Natural killer cell treated with Interleukin-12 subunit alpha and Interleukin-12 subunit beta and Interleukin-15 and Interleukin-18, amount 100 ng/mL, for 72 hours (primary cell): ENCODE results near the gene LHX6. TPM values are rescaled to one million over a fixed set of nuclear protein-coding genes. Genes with fewer than 3 reads are reported as not detected.
A peak's percentile ranks its signal among the peaks of the same experiment; 100 is the strongest.

Experiments
- ATAC-seq, 2 donors: fragments of 150-1000 bp; cut with Tn5 transposase in 1 of 2; sonication (Bioruptor Pico), chemical (Tn5 transposase) in 1 of 2; 2 replicates each; pipeline ENCODE4 v1.10.0; 2021
- DNase-seq: peaks from one replicate; pipeline ENCODE4 v3.0.0; 2022; ENCODE audit warnings: low spot score
- H3K27ac Mint-ChIP-seq, 2 donors: 1 replicate in 1 of 2; 2 replicates in 1 of 2; pipeline ENCODE4 v1.8.0; 2022; ENCODE audit warnings: mixed read lengths in 2 of 2, mild to moderate bottlenecking in 1 of 2, moderate library complexity in 1 of 2
- H3K27me3 Mint-ChIP-seq, 2 donors: 1 replicate in 1 of 2; 2 replicates in 1 of 2; pipeline ENCODE4 v1.8.0; 2022; ENCODE audit warnings: mixed read lengths in 2 of 2
- H3K36me3 Mint-ChIP-seq: one replicate; pipeline ENCODE4 v1.8.0; 2022; ENCODE audit warnings: mixed read lengths
- H3K4me1 Mint-ChIP-seq, 2 donors: 1 replicate in 1 of 2; 2 replicates in 1 of 2; pipeline ENCODE4 v1.8.0; 2022; ENCODE audit warnings: low read depth in 2 of 2, mixed read lengths in 2 of 2, mild to moderate bottlenecking in 1 of 2
- H3K4me3 Mint-ChIP-seq: one replicate; pipeline ENCODE4 v1.8.0; 2022; ENCODE audit warnings: mixed read lengths
- H3K9me3 Mint-ChIP-seq: 2 replicates; pipeline ENCODE4 v1.8.0; 2022; ENCODE audit warnings: mixed read lengths
- total RNA-seq, 2 donors: library from RNA; stranded (reverse); gene quantifications; one replicate each; pipeline ENCODE4 v1.2.3, GENCODE V29; 2022

LHX6 gene
- total RNA-seq, 2 donors from 2014 or later = not detected

DNA sequence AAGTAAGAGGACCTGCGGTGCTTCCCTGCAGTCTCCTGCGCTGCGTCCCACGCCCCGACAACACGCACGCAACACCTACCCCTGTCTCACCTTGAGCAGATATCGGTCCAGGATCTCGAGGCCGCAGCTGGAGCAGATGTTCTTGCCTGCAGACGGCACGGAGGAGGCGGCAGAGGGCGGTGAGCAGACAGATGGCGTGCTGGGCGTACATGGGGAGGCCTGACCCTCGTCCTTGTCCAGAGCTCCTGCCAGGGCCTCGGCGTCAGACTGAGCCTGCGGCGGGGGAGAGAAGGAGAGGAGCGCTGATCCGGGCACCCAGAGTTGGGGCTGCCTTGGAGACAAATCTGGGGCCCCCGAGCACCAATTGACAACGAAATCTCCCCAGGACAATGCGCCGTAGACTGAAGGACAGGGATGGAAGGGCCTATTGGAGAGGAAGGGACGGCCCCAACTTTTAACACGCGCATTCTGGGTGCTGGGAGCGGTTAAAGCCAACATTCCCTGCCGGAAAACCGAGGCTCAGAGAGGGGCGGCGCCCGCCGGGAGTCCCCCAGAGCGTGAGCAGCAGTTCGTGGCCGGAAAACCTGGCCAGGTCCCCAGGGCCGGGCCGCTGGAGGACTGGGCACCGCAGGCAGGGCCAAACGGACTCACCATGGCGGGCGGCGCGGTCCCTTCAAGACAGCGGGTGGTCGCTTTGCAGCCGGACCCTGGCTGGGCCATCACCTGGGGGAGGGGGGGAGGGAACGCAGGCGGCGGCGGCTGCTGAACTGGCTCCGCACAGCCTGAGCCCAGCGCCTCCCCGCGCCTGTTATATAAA lies 1.8 kb downstream of the LHX6 start:
- Mint-ChIP-seq H3K27ac (no peak overlapping the region), H3K36me3 (no peaks in the 10 kb centered on the region), H3K4me3 (no peak overlapping the region), H3K27me3 (peaks cover 36 to 40% of the 10 kb centered on the region in 2 donors), H3K9me3 (no peaks in the 10 kb centered on the region), H3K4me1 (no peaks in the 10 kb centered on the region)
- DNase-seq = no peak
- ATAC-seq = no peak

DNA sequence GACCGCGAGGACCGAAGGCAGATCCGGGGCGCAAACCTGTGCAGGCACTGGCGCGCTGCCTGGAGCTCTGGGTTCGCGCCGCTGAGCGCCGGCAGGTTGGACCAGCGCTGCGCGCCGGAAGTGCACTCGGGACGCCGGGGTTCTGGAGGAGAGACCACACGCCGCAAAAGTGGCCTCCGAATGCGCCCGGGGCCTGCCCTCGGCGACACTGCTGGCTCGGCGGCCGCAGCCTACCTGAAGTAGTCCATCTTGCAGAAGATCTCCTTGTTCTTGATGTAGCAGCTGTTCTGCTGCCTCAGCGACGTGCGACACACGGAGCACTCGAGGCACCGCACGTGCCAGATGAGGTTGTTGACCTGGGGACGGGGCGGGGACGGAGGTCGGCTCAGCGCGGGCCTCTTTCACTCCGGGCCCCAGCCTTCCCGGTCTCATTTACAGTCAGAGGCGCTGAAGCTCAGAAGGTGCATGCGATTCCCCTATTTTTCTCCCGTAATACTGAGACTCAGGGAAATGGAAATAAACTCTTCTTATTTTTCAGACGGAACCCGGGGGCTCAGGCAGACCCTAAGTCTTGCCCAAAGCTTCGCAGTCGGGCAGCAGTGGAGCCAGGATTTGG lies 2.5 kb downstream of the LHX6 start:
- Mint-ChIP-seq H3K4me1 (no peaks in the 10 kb centered on the region), H3K27ac (no peak overlapping the region), H3K4me3 (no peak overlapping the region), H3K36me3 (no peaks in the 10 kb centered on the region), H3K9me3 (no peaks in the 10 kb centered on the region), H3K27me3 (peaks cover 38 to 43% of the 10 kb centered on the region in 2 donors)
- ATAC-seq (no peak), DNase-seq (no peak)

DNA sequence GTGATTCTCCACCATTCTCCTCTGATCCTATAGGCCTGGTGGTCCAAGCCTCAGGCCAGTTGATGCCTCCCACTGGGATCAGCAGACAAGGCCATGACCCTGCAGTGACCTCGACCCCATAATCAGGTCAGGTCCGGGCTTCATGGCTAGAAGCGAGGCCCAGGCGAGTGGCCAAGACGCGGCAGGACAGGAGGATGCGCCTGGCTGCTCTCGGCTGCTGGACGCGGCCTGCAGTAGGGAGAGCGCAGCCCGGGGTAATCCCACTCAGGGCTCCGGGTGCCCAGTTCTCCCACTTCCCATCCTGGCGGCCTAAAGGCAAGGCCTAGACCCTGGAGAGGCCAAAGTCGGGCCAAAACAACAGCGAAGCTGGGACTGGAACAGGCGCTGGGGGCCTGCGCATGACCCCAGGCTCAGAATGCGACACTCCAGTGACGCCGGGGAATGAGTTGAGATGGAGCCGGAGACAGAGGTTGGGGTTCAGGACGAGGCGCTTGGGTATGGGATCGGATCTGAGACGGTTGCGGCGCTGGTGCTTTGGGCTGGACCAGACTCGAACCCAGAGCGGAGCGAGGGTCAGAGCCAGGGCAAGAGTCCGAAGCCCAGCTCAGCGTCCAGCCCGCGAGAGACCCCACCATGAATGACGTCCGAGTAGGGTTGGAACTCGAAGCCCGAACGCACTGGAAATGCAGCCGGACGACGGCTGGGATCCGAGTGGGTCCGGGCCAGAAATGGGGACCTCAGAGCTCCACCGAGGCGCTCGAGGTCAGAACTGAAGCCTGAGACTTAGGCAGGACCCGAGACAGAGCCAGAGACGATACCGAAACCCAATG lies 3.2 kb downstream of the LHX6 start:
- Mint-ChIP-seq H3K9me3 (no peaks in the 10 kb centered on the region), H3K4me1 (no peaks in the 10 kb centered on the region), H3K27ac (no peak overlapping the region), H3K4me3 (no peak overlapping the region), H3K36me3 (no peaks in the 10 kb centered on the region), H3K27me3 (peaks cover 39 to 43% of the 10 kb centered on the region in 2 donors)
- no peak for ATAC-seq
- DNase-seq = no peak

DNA sequence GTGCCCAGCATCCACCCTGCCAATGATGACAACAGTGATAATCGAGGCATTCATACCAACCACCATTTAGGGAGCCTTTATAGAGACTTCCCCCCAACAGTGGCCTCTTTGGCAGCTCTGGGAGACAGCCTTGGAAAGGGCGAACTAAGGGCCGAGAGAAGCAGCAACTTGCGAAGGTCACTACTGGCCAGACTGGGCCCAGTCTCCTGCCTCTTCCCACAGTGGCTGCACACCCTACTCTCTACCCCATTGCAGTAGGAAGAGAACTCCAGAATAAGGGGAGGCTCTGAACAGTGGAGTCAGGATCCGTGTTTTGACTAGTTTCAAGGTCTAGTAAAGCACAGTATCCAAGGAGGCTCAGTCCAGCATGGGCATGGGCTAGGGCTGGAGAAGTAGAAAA lies 5.3 kb downstream of the LHX6 start:
- no peak overlapping the region for H3K27ac Mint-ChIP-seq
- peaks cover 50 to 59% of the 10 kb centered on the region in 2 donors for H3K27me3 Mint-ChIP-seq
- peaks cover 10 to 11% of the 10 kb centered on the region in 2 donors for H3K4me1 Mint-ChIP-seq
- H3K9me3 Mint-ChIP-seq = no peaks in the 10 kb centered on the region
- H3K36me3 Mint-ChIP-seq = no peaks in the 10 kb centered on the region
- no peak for ATAC-seq
- H3K4me3 Mint-ChIP-seq = no peak overlapping the region
- DNase-seq = no peak

DNA sequence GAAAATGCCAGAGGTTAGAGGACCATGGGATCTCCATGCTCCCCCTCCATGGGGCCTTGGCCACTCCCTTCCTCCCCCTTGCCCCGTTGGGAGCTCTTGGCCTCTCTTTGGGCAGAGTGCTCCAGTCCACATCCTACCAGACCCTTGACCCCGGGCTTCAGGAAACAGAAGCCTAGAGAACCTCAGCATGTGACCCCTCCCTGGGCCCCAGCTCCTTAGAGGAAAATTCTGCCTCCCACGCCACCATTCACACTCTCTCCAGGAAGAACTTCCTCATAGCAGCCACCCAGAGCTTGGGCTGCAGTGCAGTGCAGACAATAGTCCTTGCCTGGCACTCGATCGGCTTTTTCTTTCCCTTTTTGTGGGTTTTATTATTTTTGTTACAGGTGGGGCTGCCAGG lies 6.0 kb downstream of the LHX6 start:
- Mint-ChIP-seq H3K4me3 (no peak overlapping the region), H3K36me3 (no peaks in the 10 kb centered on the region), H3K9me3 (no peaks in the 10 kb centered on the region), H3K27me3 (peaks cover 56 to 65% of the 10 kb centered on the region in 2 donors), H3K4me1 (peaks cover 16 to 17% of the 10 kb centered on the region in 2 donors), H3K27ac (no peak overlapping the region)
- no peak for ATAC-seq
- no peak for DNase-seq

DNA sequence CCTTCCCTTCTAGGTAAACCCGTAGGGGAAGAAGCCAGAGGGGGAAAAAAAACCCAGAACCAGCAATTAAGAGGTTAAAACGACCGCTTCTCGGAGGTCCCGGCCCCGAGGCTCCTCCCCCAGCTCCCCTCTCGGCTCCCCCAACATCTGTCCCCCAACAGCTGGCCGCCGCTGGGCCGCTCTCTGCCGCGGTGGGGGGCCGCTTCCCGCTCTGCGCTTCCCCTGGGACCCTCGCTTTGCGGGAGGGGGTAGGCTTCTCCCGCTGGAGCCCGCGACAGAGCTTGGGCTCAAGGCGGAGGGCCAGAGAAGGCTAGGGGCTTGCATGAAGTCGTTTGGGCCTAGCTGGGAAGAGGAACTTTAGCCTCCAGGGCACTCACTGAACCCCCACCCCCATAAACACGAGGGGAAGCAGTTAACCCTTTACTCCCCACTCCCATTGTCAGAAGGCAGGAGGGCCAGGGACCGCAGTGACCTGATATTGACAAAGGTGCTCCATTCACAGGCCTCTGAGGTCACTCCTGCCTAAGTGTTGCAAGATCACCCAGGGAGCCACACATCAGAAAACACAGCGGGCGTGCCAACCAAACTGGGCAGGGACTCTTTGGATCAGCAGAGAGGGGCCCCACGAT lies 7.5 kb downstream of the LHX6 start:
- H3K27me3 Mint-ChIP-seq = peaks cover 52 to 61% of the 10 kb centered on the region in 2 donors

DNA sequence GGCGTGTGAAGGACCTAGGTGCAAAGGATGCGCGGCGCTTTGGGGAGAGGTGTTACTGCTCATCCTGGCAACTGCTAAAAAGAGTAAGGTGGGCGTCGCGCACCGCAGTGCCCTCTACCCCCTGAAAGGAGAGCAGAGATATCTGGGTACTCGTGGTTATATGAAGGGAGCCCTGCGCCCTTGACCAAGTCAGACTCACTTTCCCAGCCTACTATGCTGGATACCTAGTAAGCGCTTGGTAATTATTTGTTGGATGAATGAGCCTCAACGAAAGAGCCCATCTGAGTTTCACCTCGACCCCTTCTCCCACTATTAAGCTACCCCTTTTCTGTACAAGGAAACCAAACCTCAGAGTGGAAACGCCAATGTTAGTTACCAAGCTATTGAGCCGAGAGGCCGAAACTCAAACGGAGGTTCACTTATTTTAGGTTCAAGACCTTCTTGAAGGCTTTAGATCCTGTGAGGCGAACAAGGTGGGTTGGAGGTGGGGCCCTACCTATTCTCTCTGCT lies 8.0 kb downstream of the LHX6 start:
- no peaks in the 10 kb centered on the region for H3K9me3 Mint-ChIP-seq
- no peaks in the 10 kb centered on the region for H3K36me3 Mint-ChIP-seq
- ATAC-seq = no peak
- peak; percentile 10 for DNase-seq
- peaks cover 57 to 66% of the 10 kb centered on the region in 2 donors for H3K27me3 Mint-ChIP-seq
- H3K4me3 Mint-ChIP-seq = no peak overlapping the region
- no peak overlapping the region for H3K27ac Mint-ChIP-seq
- peaks cover 16 to 17% of the 10 kb centered on the region in 2 donors for H3K4me1 Mint-ChIP-seq

More for the DNA sequence above, 7.5 kb downstream of the LHX6 start:
- no peaks in the 10 kb centered on the region for H3K36me3 Mint-ChIP-seq
- no peak for DNase-seq
- no peaks in the 10 kb centered on the region for H3K9me3 Mint-ChIP-seq
- no peak overlapping the region for H3K27ac Mint-ChIP-seq
- H3K4me1 Mint-ChIP-seq = peaks cover 16 to 17% of the 10 kb centered on the region in 2 donors
- no peak for ATAC-seq
- no peak overlapping the region for H3K4me3 Mint-ChIP-seq

DNA sequence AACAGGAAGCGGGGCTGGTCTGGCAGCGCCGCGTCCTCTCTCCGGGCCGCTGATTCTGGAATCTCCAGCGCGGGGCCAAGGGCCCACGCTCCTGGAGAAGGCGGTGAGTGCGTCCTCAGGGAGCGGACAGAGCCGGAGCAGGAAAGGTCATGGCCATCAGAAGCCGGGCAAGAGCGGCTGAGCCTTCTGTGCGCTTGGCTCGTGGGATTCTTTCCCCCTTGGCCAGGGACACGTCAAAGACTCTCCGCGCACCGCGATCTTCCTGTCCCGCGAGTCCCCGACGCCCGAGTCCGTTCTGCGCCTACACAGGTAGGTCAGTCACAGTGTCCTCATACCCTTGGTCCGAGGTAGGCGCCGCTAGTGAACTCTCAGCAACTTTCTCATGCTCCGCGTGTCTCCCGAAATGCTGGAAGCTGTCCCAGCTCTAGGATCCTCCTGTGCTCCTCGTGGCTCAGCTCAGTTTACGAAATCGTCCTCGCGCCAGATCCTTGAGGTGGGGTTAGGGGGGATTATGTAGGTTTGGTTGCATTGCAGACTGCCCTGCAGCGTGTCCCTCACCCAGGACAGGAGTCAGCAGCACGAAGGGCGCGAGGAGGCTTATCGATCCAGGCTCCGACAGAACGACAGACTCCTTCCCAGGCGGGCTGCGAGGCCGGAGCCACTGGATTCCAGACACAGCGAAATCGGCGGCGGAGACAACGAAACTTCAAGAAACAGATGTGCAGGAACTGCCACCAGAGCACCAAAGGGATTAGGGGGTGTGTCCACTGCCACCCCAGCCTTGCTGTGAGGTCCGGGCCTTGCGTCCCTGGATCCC lies 8.7 kb downstream of the LHX6 start:
- H3K27me3 Mint-ChIP-seq = peaks cover 64 to 66% of the 10 kb centered on the region in 2 donors
- H3K9me3 Mint-ChIP-seq = no peaks in the 10 kb centered on the region
- no peak overlapping the region for H3K4me3 Mint-ChIP-seq
- ATAC-seq = no peak
- H3K36me3 Mint-ChIP-seq = no peaks in the 10 kb centered on the region
- peak; percentile 41 for DNase-seq
- peaks cover 16 to 17% of the 10 kb centered on the region in 2 donors for H3K4me1 Mint-ChIP-seq
- H3K27ac Mint-ChIP-seq = no peak overlapping the region

DNA sequence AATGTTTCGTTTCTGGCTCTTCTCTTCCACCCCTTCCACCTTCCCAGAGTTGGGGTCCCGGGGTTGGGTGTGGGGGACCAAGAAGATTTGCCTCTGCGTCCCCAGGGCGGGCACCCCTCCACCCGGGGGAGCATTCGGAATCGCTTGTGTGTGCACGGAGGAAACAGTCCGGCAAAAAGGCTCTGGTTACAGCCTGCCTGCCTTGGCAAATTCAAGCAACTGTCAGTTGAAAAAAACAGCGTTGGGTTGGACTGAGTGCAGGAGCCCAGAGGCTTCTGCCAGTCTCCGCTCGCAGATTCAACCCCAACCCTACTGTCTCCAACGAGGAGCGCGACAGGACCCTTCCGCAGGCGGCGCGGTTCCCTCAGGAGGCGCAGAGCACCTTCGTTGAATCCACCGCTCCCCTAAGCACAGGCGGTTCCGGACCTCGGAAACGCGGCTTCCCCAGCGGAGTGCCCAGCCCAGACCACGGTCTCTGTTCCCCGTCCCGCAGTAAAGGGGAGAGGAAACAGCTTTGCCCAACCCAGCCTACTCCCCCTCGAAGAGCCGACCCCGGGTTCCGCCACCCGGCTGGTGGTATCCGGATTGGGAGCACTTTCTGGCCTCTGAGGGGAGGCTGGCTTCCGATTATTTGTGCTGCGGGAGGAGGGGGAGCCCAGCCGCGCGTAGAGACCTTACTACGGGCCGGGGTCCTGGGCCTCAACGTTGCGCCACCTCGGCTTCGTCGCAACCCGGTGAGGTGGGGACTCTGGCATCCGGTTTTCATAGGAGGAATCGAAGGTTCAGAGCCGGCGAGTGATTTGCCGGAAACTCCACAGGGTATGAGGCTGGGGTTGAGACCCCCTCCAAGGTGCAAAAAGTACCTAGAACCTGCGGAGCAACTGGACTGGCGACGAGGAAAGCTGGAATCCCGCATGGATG lies 9.6 kb downstream of the LHX6 start:
- peak; percentile 53 for DNase-seq
- peak overlapping the region; percentile 25 for H3K4me3 Mint-ChIP-seq
- H3K36me3 Mint-ChIP-seq = no peaks in the 10 kb centered on the region
- H3K9me3 Mint-ChIP-seq = no peaks in the 10 kb centered on the region
- no peak overlapping the region for H3K27ac Mint-ChIP-seq
- ATAC-seq = peak in 1 of 2 donors; percentile 17
- H3K4me1 Mint-ChIP-seq = peaks cover 16 to 19% of the 10 kb centered on the region in 2 donors
- H3K27me3 Mint-ChIP-seq = peaks cover 62 to 65% of the 10 kb centered on the region in 2 donors

DNA sequence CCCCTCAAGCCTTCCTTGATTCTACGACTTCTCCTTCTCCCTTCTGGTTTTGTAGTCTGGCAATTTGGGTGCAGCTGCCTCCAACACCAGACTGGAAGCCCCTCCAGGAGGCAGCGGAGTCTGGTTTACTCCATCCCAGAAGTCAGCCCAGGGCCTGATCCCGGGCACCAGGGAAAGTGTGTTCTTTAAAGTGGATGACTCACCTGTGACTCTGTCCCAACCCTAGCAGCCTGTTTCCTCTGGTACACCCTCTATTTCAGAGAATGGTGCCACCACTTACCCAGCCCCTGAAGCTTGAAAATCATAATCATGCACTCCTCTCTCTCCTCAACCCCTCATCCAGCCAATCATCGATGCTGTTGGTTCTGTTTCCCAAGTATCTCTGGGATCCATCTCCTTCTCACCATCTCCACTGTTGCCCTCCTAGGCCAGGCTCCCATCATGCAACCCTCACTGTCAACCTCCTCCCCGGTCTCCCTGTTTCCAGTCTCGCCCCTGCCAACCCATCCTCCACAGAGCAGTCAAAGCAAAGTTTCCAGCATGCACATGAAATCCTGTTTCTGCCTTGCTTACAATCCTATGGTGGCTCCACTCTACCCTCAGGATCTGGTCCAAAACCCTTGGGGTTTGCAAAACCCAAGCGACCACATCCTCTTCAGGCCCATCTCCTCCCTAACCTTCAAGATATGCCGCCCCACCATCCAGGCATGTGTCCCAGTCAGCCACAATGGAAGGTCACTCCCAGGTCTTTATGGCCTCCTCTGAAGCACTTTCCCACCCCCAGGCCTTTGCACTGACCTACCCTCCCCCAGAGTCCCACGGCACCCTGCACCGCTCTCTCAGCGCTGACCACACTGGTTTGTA lies 10.5 kb downstream of the LHX6 start:
- Mint-ChIP-seq H3K27ac (no peak overlapping the region), H3K4me3 (no peak overlapping the region), H3K36me3 (no peaks in the 10 kb centered on the region), H3K27me3 (peaks cover 60 to 66% of the 10 kb centered on the region in 2 donors), H3K9me3 (no peaks in the 10 kb centered on the region), H3K4me1 (peaks cover 16 to 19% of the 10 kb centered on the region in 2 donors)
- ATAC-seq (no peak), DNase-seq (no peak)

DNA sequence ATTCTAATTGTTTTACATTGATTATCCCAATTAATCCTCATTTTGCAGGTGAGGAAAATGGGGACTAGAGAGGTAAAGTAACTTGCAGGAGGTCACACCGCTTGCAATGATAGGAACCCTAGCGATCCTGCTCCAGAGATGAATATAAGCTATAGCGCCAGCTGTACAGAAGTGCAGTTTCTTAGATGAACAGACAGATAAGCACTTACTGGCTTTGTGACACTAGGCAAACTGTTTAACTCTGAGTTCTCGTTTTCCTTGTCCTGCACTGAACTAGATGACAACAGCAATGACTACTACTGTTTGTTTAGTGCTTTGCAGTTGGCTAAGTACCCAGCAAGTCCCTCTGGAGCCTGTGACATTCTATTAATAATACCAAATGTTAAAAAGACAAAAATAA lies 11.1 kb downstream of the LHX6 start:
- no peak overlapping the region for H3K4me3 Mint-ChIP-seq
- H3K4me1 Mint-ChIP-seq = peaks cover 21 to 23% of the 10 kb centered on the region in 2 donors
- no peak overlapping the region for H3K27ac Mint-ChIP-seq
- H3K9me3 Mint-ChIP-seq = no peaks in the 10 kb centered on the region
- no peaks in the 10 kb centered on the region for H3K36me3 Mint-ChIP-seq
- no peak for ATAC-seq
- H3K27me3 Mint-ChIP-seq = peaks cover 60 to 67% of the 10 kb centered on the region in 2 donors
- no peak for DNase-seq
